COLO829 (cell line): ENCODE measurements around the gene HSP90AB1.
"Not testable (repeated sequence)": the region's sequence is repeated elsewhere in the genome, so short reads cannot be mapped to it uniquely, and the experiment has no call there.

ENCODE experiments used
- DNase-seq: peaks from one replicate; pipeline ENCODE4 v3.0.0; 2012; ENCODE audit warnings: low spot score

HSP90AB1 gene

DNA sequence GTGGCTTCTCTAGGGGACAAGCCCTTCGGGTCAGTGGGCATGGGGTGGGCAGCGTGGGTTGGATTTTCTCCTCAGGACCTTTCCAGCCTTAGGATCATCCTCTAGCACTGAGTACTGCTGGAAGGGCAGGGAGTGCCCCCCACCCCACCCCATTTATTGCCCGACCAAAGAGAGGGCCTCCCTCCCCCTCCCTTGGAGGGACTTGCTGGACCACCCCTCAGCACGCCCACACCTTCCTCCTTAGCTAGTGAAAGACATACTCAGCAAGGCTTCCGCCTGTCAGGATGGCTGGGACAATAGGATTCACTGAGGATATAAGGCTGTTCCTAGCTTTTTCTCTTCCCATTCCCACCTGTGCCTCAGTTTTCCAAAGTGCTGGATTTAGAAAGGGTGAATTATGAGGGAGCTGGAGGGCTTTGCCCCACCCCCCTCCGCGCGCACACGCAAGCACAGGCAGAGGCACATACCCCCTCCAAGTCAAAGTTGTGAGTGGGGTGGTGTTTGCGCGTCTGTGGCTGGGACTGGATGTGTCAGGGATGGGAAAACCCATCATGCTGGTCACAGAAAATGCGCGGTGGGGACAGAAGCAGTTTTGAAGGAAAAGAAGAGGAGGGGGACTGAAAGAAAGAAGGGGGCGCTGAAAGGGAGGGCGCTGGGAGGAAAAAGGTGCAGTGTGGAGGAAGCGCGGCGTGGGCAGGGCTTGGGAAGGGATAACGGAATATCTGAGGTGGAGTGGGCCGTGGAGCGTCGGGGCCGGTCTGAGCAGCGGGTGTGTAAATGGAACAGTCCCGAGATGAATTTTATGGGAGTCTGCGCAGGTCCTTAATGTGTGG lies 24.2 kb upstream of the HSP90AB1 start:
- peak; percentile 36 for DNase-seq

DNA sequence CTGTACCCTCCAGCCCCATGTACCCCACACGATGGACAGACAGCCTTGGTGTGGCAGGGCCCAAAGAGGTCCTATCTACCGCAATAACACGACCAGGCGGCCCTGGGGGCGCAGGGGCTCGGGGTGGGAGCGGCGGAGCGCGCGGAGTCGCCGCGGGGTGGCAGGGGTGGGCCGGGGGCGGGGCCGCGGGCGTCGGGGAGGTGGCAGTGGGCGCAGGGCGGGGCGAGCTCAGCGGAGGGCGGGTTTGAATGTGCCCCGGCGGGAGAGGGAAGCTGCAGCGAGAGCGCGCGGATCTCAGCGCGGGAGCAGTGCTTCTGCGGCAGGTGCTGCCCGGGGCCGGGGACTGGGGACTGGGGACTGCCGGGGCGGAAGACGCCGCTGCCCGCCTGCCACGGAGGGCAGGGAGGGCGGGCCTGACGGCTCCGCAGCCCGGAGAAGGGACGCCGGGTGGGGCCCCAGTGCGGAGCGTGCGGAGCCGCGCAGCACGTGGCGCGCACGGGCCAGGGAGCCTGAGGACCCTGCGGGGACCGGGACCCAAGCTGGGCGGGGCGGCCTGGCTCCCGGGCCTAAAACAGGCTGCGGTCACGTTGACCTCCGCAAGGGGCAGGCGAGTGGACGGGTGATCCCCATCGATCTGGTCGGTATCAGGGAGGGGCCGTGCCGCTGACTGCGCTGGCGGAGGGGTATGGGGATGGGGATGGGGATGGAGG lies 23.4 kb upstream of the HSP90AB1 start, which contains the start of gene SLC29A1:
TSS of gene SLC29A1 (plus strand) at position 277 of the 710 bp plus-strand sequence. CDS start 3,719 bp downstream, outside the sequence.
- DNase-seq = peak; percentile 84

DNA sequence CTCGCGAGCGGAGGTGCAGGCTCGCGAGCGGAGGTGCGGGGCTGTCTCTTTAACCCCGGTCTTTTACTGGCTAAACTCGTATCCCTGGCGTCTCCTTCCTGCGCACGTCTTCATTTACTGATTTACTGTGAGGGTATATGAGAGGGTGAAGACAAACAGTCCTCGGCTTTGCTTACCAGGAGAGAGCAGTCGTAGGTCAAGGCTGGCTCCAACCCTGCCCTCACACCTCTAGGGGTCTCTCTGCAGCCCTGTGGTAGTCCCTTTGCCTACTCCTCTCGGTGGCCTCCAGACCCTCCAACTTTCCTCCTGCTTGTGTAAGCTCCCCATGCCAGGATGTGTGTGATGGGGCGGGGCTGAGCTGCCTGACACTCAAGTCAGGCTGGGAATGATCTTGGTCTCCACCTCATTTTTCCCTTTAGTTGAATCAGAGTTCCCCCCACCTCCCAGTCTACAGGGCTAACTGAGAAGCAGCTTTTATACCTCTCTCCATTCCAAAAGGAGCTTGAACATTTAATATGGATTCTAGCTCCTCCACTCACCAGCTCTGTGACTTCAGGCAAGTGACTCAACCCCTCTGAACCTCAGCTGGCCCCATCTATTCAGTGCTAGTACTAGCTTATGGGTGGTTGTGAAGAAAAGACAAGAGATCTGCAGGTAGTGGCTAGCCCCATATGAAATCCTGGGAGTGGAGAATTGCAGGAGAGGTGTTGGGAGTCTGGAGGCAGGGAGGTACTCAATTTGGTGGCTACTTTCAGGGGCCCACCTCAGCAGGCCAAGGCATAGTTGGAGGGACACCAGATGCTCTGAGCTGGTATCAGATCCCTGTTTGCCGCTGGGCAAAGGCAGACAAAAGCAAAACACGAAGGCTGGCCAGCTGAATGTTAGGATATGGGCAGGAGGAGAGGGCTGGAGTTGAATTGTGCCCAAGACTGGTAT lies 22.6 kb upstream of the HSP90AB1 start:
- peak; percentile 35 for DNase-seq

DNA sequence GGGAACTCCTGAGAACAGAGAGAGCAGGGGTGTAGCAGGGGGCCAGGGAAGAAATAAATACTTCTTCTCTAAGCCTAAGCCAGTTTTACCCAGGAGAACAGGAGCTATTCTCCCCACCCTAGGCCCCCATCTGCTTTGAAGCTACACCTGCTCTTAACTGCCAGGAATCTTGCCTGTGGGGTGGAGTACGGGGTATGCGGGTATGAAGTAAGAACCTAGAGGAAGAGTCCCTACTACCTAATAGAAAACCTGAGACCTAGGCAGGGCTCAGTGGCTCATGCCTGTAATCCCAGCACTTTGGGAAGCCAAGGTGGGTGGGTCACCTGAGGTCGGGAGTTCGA lies 22.0 kb upstream of the HSP90AB1 start:
- no peak for DNase-seq

DNA sequence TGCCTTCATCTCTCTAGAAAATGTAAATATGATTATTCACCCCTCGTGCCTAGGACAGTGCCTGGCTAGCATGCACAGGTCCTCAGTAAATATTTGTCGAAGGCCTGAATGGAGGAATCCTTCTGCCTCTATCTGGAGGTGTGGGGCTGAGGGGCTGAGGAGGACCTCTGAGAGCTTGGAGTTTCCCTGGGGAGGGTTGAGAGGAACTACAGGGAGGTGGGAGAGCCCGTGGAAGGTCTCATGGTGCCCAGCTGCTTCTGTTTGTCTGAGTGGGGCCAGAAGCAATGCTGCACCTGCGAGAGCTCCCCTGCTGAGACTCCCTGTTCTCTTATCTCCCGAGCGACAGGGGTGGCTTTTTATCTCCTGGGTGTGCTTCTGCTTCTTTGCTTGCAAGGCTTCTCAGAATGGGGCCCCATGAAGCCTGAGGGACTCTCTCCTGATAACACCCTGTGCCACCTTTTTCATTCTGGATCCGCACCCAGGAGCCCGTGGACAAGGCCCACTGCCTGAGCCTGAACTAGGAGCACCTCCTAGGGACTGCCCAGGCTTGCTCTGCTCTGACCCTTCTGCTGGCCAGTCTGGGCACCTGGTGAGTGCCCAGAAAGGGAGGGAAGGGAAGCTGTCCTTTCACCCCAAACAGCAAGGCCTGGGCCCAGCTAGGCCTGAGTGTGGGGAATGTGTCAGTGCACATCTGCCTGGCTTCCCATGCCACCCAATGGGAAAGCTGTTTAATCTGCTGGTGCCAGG lies 21.1 kb upstream of the HSP90AB1 start:
- no peak for DNase-seq

DNA sequence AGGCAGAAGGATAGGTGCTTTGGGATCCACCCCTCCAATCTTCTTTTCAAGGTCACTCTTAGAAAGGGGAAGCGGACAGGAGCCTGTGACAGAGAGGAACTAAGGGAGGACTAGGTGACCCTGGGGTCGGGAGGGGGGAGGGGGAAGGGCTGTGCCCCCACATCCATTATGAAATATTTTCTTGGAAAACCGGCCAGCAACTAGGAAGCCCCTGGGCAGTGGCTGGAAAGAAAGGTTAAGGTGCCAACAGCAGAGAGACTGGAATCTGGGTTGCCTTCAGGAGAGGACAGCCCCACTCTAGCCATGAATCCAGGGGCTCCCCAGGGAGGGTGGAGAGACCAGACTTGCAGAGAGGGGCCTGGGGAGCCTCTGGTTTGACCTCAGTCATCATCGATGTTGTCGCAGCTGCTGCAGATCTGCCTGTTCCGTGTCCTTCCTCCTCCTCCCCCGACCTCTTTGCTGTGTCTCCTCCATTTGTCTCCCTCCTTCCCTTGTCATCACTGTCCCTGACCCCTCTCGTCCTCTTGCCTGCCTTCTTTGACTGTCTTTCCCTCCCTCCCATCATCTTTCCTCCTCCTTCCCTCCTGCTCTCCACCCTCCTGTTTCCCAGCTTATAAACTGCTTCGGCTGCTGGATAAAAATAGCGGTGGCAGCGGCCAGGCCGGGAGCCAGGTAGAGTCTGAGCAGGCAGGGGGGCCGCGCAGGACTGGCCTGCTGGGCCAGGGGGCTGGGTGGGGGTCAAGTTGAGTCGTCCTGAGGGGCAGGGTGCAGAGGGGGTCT lies 20.3 kb upstream of the HSP90AB1 start:
- DNase-seq = no peak

DNA sequence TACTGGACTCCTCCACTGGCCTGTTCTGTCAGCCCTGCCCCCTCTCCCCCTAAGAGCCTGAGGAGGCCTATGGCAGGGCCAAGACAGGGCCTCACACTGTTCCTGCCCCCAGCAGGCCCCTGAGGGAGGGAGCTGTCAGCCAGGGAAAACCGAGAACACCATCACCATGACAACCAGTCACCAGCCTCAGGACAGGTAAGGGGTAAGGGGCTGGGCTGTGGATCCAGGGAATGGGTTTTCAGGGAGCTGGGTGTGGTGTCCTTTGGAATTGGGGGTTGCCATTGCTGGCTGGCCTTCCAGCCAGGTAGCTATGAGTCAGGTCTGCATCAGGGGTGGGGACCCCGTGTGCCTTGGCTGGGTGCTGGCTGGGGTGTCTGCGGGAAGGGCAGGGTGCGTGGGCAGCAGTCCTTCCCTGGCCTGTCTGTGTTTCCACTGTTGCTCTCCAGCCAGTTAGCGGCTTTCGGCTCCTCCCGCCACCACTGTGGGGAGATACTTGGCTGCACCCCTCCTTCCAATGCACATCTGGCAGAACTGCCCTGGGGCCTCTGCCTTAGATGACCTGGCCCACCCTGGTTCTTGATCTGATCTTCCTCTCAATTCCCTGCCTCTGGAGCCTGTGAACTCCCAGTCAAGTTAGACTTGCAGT lies 19.6 kb upstream of the HSP90AB1 start:
- no peak for DNase-seq

DNA sequence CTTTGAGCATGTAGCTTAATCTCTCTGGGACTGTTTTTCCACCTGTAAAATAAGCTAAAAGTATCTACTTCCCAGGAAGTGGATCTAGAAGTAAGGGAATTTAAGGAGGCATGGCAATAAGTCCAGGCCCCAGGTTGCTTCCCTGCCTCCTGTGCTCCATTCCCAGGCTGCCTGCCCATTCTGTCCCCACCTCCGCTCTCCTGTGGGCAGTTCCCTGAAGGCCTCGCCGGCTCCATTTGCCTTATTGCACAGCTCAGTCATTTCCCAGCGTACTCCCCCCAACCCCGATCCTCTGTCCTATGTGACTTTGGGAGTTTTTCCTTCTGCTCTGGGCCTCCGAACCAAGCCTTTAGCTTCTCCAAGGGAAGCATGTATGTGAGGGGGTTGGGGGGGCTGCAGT lies 18.9 kb upstream of the HSP90AB1 start:
- DNase-seq = no peak

DNA sequence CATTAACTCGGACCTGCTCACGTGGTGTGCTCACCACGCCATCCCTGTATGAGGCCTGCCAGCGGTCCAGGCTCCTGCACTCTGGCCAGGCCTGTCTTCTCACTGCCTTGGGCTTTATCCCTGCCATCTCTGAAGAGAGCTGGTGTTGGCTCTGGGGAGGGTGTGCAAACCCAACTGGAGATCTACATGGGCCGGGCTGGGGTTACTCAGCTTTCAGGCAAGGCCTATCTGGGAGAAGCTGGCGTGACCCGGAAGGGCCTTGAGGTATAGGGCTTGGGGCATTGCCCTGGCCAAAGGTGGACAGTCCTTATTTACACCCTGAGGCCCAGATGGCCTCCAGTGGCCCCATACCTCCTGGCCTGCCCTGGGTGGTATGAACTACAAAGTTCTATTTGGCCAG lies 18.5 kb upstream of the HSP90AB1 start:
- DNase-seq = no peak

DNA sequence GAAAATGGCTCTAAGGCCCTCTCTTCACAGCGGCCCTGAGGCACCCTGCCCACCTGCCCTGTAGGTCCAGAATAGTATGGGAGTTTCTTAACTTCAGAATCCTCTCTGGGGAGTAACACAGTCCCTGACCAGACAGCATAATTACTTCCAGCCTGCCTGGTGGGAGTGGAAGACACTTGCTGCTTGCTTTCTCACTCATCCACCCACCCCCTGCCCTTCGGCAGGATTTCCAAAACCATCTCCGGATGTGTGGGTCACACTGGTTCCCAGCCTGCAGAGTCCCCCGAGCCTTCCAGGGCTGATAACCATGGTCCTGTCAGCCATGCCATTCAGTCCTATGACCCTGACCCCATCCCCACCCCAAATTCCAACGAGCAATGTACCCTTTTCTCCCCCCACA lies 18.1 kb upstream of the HSP90AB1 start:
- DNase-seq = no peak

DNA sequence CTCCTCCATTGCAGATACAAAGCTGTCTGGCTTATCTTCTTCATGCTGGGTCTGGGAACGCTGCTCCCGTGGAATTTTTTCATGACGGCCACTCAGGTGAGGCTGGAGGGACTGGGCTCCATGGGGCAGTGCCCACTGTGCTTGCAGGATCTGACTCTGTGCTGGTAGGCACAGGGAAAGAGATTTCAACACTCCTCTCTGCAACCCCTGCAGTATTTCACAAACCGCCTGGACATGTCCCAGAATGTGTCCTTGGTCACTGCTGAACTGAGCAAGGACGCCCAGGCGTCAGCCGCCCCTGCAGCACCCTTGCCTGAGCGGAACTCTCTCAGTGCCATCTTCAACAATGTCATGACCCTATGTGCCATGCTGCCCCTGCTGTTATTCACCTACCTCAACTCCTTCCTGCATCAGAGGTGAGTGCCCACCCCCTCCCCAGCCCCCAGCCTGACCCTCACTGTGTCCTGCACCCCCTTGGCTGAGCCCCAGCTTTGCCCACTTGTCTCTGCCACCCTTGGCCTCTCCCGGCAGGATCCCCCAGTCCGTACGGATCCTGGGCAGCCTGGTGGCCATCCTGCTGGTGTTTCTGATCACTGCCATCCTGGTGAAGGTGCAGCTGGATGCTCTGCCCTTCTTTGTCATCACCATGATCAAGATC lies 17.4 kb upstream of the HSP90AB1 start:
- DNase-seq = no peak

DNA sequence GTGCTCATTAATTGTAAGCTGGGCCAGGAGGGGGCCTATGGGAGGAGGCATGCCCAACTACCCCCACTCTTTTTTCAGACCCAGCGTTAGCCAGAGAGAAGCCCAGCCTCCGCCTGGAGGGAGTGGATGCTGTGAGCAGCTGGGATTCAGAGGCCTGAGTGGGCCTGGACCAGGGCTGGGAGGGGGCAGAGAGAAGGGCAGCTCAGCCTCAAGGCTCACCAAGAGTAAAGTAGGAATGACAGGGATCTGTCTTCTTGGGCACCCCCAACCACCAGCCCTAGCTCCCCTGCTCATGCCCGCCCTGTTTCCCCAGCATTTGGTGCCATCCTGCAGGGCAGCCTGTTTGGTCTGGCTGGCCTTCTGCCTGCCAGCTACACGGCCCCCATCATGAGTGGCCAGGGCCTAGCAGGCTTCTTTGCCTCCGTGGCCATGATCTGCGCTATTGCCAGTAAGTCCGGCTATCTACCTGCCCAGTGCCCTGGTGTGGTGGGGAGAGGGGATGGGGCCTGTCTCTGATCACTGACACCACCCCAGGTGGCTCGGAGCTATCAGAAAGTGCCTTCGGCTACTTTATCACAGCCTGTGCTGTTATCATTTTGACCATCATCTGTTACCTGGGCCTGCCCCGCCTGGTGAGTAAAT lies 16.7 kb upstream of the HSP90AB1 start:
- DNase-seq = no peak

DNA sequence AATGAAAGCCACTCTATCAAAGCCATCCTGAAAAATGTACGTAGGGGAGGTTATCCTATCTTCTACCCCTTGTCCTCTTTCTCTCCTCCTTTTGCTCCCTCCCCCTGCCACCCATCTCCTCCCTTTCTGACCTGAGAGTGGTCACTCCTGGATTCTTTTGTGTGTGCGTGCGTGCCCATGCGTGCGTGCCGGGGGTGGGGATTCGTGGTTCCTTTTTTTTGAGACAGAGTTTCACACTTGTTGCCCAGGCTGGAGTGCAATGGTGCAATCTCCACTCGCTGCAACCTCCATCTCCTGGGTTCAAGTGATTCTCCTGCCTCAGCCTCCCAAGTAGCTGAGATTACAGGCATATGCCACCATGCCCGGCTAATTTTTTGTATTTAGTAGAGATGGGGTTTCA lies 15.5 kb upstream of the HSP90AB1 start:
- not testable (repeated sequence) for DNase-seq

DNA sequence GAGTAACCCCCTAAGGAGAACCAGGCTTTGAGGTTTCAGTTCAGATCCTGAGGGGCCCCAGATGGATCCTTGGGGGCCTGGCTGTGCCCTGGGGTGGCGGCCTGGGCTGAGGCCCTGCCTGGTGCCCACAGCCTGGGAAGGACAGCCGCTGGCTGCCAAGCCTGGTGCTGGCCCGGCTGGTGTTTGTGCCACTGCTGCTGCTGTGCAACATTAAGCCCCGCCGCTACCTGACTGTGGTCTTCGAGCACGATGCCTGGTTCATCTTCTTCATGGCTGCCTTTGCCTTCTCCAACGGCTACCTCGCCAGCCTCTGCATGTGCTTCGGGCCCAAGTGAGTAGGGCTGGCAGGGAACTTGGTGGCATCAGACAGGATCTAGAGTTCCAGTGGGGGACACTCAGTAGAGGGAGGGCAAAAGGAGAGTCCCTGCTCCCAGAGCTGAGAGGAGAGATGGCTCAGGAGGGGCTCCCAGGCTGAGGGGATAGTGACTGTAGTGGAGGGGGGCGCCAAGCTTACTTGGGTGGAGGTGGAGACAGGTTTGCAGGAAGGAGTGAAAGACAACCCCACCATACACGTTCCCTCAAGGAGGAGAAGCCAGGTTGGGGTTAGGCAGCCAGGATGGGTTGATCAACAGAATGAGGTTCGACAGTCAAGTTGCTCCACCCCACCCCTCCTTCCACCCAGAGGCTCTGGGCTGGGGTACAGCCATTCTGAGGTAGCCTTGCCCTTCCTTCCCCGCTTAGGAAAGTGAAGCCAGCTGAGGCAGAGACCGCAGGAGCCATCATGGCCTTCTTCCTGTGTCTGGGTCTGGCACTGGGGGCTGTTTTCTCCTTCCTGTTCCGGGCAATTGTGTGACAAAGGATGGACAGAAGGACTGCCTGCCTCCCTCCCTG lies 14.0 kb upstream of the HSP90AB1 start:
- no peak for DNase-seq

DNA sequence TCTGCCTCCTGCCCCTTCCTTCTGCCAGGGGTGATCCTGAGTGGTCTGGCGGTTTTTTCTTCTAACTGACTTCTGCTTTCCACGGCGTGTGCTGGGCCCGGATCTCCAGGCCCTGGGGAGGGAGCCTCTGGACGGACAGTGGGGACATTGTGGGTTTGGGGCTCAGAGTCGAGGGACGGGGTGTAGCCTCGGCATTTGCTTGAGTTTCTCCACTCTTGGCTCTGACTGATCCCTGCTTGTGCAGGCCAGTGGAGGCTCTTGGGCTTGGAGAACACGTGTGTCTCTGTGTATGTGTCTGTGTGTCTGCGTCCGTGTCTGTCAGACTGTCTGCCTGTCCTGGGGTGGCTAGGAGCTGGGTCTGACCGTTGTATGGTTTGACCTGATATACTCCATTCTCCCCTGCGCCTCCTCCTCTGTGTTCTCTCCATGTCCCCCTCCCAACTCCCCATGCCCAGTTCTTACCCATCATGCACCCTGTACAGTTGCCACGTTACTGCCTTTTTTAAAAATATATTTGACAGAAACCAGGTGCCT lies 13.3 kb upstream of the HSP90AB1 start:
- no peak for DNase-seq

DNA sequence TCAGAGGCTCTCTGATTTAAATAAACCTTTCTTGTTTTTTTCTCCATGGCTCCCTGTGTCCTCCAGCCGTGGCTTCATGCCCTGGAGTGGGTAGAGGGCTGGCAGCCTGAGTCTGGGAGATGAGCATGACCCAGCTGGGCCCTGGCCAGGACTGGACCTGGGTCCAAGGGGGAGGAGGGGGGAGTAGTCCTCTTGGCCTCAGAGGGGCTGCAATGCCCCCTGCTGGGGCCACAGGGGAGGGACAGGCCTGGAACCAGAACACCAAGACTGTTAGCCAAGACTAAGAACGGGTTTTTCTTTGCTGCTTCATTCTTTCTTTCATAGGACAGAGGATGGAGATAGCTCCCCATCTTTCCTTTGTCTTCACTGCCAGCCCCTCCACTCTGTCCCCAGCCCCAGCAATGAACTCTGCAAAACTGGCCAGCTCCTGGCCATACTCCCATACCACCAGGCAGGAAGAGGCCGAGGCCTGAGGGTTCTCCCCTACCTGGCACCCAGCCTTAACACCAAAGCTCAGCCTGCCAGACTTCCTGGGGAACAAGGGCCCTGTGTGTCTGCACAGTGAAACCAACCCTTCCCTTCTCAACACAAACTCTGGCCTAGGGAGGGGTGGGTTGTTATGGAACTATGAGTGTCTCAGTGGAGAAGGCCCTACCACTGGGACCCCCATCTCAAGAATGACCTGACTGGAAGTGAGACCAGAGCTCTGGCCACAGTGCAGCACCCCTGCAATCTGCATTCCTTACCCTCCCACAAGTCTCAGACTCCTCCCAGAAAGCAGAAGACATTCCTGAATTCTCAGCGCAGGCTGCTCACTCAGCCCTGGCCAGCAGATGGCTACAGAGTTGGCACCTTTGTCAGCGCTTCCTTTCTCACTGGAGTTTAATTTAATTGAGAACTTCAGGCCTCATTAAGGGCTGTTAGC lies 12.5 kb upstream of the HSP90AB1 start:
- peak; percentile 66 for DNase-seq

DNA sequence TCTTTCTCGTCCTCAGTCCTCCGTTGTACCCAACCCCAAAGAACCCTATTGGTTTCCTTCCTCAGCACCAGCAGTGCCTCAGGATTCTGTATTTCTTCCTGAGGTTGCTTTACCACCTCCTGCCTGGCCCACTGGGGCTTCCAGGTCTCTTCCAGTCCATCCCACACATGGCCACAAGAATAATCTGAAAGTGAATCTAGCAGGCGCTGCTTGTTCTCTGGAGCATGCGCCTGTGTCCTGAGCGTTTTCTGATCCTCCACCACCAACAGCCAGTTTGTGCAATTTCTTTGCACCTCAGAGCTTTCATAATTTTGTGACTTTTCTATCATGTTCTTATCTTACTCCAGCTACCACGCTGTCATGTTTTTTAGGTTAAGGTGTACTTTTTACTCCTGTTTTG lies 11.6 kb upstream of the HSP90AB1 start:
- no peak for DNase-seq
